Measurements from ENCODE around the gene ZNF81. TPM values are rescaled to one million over a fixed set of nuclear protein-coding genes. Genes with fewer than 3 reads are reported as not detected.

ZNF81 gene
- total and polyA plus RNA-seq, 4 donors: 0.74 to 5.4 (median 2.0) TPM

Other genes starting within 250 kb of the ZNF81 start
- under 1 TPM; 0.09 to 0.33 TPM for gene SYN1, start 217.0 kb upstream of the ZNF81 start, total RNA-seq
- 1 to 10 TPM in 1 of 2 donors, under 1 TPM in 1; 0.86 to 2.5 TPM for gene SYN1, start 217.0 kb upstream of the ZNF81 start, polyA plus RNA-seq
- 10 to 100 TPM; 14.1 to 19.0 TPM for gene CFP, start 207.0 kb upstream of the ZNF81 start, total RNA-seq
- gene CFP, start 207.0 kb upstream of the ZNF81 start, polyA plus RNA-seq: 10 to 100 TPM; 10.0 to 26.0 TPM
- 10 to 100 TPM in 1 of 2 donors, 1 to 10 TPM in 1; 6.2 to 14.1 TPM for gene ELK1, start 186.3 kb upstream of the ZNF81 start, total RNA-seq
- gene ELK1, start 186.3 kb upstream of the ZNF81 start, polyA plus RNA-seq: 10 to 100 TPM in 1 of 2 donors, 1 to 10 TPM in 1; 9.1 to 20.2 TPM
- gene UXT, start 177.7 kb upstream of the ZNF81 start, total RNA-seq: 10 to 100 TPM; 34.0 to 62.1 TPM
- 10 to 100 TPM; 68.5 to 99.0 TPM for gene UXT, start 177.7 kb upstream of the ZNF81 start, polyA plus RNA-seq
- gene ZNF182, start 167.1 kb downstream of the ZNF81 start, total RNA-seq: 1 to 10 TPM; 3.1 TPM
- gene ZNF182, start 167.1 kb downstream of the ZNF81 start, polyA plus RNA-seq: 1 to 10 TPM in 1 of 2 donors, under 1 TPM in 1; 0.97 to 1.3 TPM
- gene SPACA5, start 170.1 kb downstream of the ZNF81 start, total RNA-seq: not detected
- not detected for gene SPACA5, start 170.1 kb downstream of the ZNF81 start, polyA plus RNA-seq
- gene ZNF630, start 234.7 kb downstream of the ZNF81 start, total RNA-seq: under 1 TPM; 0.75 to 0.79 TPM
- gene ZNF630, start 234.7 kb downstream of the ZNF81 start, polyA plus RNA-seq: under 1 TPM; 0.30 to 0.65 TPM